Right atrium auricular region (tissue), 2 donors: ENCODE data around the gene AIM2. TPM values are rescaled to one million over a fixed set of nuclear protein-coding genes. Genes with fewer than 3 reads are reported as not detected.

Source experiments
- DNase-seq: peaks from one replicate; pipeline ENCODE4 v3.0.0-alpha.2; 2019; ENCODE audit warnings: low spot score
- H3K27ac ChIP-seq, 2 donors: fragments of 200-600 bp; sonication (generic); 1 replicate in 1 of 2; 2 replicates in 1 of 2; pipeline ENCODE4 v1.5.1; 2016 to 2019
- H3K27me3 ChIP-seq, 2 donors: fragments of 200-600 bp; sonication (generic); one replicate each; pipeline versions ENCODE4 v1.5.1 to v1.6.0; 2017 to 2019
- H3K36me3 ChIP-seq: fragments of 200-600 bp; sonication (generic); one replicate; pipeline ENCODE4 v1.5.1; 2016
- H3K4me1 ChIP-seq, 2 donors: fragments of 200-600 bp; sonication (generic); one replicate each; pipeline versions ENCODE4 v1.5.1 to v1.6.0; 2017 to 2019
- H3K4me3 ChIP-seq, 2 donors: fragments of 200-600 bp; sonication (generic); 1 replicate in 1 of 2; 2 replicates in 1 of 2; pipeline ENCODE4 v1.5.1; 2017 to 2019; ENCODE audit warnings: mild to moderate bottlenecking in 1 of 2, moderate library complexity in 1 of 2
- H3K9me3 ChIP-seq, 2 donors: fragments of 200-600 bp; sonication (generic); one replicate each; pipeline ENCODE4 v1.5.1; 2019
- total RNA-seq, 2 donors: library from RNA; depleted of rRNA; stranded (reverse); fragments of >200 nt; gene quantifications; one replicate each; pipeline ENCODE4 v1.1.0, GENCODE V29; 2016
- TF ChIP-seq, protein P1 (sequence below), 2 donors: fragments of 200-600 bp; sonication (generic); IDR thresholded peaks; one replicate each; pipeline ENCODE4 v1.5.1; 2019; ENCODE audit warnings: antibody characterized with exemption in 2 of 2

The AIM2 gene
- total RNA-seq, 2 donors from 2014 or later: not detected

DNA sequence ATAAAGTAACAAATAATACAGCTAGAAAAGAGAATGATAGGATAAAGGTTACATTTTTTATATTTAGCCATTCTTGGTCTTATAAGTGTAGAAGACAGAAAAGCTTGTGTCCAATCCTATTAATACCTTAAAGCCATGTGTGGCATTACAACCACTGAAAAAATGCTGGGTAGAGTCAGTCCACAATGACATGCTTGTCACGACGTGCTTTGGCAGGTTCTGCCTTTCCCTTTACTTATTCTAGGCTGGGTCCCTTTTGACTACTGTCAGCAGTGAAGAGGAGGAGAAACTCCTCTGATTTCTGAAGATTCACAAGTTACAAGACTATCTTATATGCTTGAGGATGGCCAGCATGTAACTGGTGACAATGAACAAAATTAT, 14.6 kb upstream of the AIM2 start:
- Histone ChIP-seq H3K36me3 (no peaks in the 10 kb centered on the region), H3K27me3 (no peaks in the 10 kb centered on the region), H3K4me3 (no peak overlapping the region), H3K27ac (no peak overlapping the region), H3K4me1 (no peaks in the 10 kb centered on the region), H3K9me3 (no peaks in the 10 kb centered on the region)
- TF ChIP-seq, protein P1, sequence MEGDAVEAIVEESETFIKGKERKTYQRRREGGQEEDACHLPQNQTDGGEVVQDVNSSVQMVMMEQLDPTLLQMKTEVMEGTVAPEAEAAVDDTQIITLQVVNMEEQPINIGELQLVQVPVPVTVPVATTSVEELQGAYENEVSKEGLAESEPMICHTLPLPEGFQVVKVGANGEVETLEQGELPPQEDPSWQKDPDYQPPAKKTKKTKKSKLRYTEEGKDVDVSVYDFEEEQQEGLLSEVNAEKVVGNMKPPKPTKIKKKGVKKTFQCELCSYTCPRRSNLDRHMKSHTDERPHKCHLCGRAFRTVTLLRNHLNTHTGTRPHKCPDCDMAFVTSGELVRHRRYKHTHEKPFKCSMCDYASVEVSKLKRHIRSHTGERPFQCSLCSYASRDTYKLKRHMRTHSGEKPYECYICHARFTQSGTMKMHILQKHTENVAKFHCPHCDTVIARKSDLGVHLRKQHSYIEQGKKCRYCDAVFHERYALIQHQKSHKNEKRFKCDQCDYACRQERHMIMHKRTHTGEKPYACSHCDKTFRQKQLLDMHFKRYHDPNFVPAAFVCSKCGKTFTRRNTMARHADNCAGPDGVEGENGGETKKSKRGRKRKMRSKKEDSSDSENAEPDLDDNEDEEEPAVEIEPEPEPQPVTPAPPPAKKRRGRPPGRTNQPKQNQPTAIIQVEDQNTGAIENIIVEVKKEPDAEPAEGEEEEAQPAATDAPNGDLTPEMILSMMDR (IDR thresholded peaks at IDR 0.05): no peak
- no peak for DNase-seq

DNA sequence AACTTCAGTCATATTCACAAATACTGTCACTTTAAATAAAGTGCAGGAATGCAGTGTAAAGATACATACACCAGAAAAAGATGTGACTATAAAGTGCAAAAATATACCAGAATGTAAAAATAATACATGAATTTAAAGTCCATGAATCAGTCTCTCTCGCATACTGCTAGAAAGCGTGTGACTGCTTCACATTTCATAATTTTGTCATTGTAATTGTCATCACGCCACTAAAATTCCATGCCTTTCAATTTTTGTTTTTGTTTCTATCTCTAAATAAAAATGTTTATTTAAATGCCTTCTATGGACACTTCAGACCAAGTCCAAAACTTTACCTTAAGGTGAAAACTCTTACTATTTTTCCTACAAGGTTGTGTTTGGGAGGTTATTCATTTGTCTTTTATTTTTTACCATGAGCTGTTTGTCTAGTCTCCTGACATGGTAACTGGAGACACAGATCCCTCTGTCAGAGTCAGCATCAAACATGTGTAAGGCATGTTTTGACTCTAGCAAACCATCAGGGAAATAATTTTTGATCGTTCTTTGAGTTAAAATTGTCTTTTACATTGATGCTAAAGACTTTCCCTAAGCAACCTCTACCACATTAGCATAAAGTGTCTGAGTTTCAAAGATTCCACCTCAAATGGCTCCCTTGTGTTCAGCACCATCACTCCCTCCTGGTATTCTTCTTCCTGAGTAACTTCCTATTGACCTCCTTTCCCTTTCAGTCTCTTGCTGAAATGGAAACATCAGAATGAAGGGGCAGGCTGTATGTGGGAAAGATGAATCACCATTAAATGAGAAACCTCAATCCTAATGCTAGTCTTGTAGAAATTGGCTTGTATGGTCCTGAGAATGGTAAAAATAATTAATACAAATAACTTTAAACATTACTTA, 14.0 kb upstream of the AIM2 start:
- no peak for DNase-seq
- Histone ChIP-seq H3K9me3 (no peaks in the 10 kb centered on the region), H3K4me3 (no peak overlapping the region), H3K4me1 (no peaks in the 10 kb centered on the region), H3K27ac (no peak overlapping the region), H3K27me3 (no peaks in the 10 kb centered on the region), H3K36me3 (no peaks in the 10 kb centered on the region)
- TF ChIP-seq, protein P1 (IDR thresholded peaks at IDR 0.05): no peak

DNA sequence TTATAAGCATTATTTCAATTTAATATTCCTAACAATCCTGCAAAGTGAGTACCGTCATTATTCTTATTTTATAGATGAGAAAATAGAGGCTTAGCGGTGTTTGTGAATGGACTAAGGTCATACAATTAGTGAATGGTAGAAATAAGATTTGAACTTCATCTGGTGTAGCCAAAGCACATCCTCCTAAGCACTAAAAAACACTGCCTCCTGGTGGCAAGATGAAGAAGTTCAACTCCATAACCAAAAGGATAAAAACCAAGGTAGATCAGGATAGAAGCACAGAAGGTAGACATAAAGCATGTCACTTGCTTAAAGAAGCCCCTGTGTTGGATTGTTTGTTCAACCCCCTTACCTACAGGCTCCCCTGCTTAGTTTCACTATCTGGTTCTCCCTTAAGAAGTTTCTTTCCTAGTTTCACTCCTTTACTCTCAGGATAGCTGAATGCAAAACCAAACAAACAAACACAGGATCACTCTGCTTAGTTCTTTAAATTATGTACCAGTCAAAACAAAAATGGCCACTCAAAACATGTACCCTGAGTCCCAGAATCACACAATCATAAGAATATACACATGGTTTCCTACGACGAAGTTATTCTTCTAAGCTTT, 12.7 kb upstream of the AIM2 start:
- Histone ChIP-seq H3K27me3 (no peaks in the 10 kb centered on the region), H3K4me1 (no peaks in the 10 kb centered on the region), H3K4me3 (no peak overlapping the region), H3K9me3 (no peaks in the 10 kb centered on the region), H3K36me3 (no peaks in the 10 kb centered on the region), H3K27ac (no peak overlapping the region)
- TF ChIP-seq, protein P1 (IDR thresholded peaks at IDR 0.05): peak; percentile 21 to 58
- DNase-seq: no peak

DNA sequence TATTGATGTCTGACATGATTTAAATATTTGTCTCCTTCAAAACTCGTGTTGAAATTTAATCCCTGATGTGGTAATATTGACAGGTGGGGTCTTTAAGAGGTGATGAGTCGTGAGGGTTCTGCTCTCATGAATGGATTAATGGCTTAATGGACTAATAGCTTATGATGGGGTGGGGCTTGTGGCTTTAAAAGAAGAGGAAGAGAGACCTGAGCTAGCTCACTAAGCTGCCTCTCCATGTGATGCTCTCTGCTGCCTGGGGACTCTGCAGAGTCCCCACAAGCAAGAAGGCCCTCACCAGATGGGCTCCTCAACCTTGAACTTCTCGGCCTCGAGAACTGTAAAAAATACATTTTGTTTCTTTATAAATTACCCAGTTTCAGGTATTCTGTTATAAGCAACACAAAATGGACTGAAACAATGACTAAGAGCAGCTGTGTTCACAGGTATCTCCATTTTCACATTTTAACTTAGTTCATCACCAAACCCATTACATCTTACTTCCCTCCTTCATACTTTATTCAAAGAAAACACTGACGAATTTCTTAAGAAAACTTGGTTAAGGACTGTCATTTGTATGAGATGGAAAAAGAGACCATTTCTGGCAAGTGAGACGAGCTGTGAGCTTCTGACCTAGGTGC, 12.1 kb upstream of the AIM2 start:
- no peaks in the 10 kb centered on the region for H3K36me3 ChIP-seq
- TF ChIP-seq, protein P1 (IDR thresholded peaks at IDR 0.05): no peak
- DNase-seq: no peak
- H3K4me3 ChIP-seq: no peak overlapping the region
- no peaks in the 10 kb centered on the region for H3K9me3 ChIP-seq
- no peaks in the 10 kb centered on the region for H3K27me3 ChIP-seq
- H3K4me1 ChIP-seq: no peaks in the 10 kb centered on the region
- no peak overlapping the region for H3K27ac ChIP-seq

DNA sequence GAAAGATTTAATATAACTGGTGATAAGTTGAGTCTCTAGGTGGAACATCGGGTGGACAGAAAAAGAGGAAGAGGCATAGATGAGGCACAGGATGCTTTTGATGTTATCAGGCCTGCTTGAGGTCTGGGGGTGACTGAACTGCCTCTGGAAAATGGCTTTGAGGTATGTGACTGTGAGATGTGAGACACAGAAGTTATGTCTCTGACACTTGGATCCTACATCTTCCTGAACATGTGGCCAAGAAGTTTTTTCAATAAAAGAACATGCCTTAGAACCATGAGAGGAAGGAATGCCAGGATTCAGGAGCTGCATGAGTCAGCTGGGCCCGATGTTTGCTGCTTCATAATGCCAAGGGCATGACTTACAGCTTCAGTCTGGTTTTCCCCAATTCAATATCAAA, 11.5 kb upstream of the AIM2 start:
- no peaks in the 10 kb centered on the region for H3K9me3 ChIP-seq
- H3K27ac ChIP-seq: no peak overlapping the region
- DNase-seq: no peak
- no peaks in the 10 kb centered on the region for H3K36me3 ChIP-seq
- no peaks in the 10 kb centered on the region for H3K27me3 ChIP-seq
- H3K4me1 ChIP-seq: no peaks in the 10 kb centered on the region
- TF ChIP-seq, protein P1 (IDR thresholded peaks at IDR 0.05): no peak
- H3K4me3 ChIP-seq: no peak overlapping the region
